GM23338 (cell line): ENCODE measurements around the gene ANGPT4. TPM values are rescaled to one million over a fixed set of nuclear protein-coding genes. Genes with fewer than 3 reads are reported as not detected.

Experiments
- ATAC-seq: fragments of 200-7000 bp; cut with Tn5 transposase; 3 replicates; pipeline ENCODE4 v1.9.1; 2020
- DNase-seq: peaks from one replicate; pipeline ENCODE4 v3.0.0-alpha.2; 2015; ENCODE audit warnings: low spot score
- H2AFZ ChIP-seq: fragments of 200-600 bp; sonication (generic); 2 replicates; pipeline ENCODE4 v1.8.0; 2016; ENCODE audit warnings: antibody characterized with exemption, mild to moderate bottlenecking, moderate library complexity
- H3F3A ChIP-seq: fragments of 200-600 bp; sonication (generic); replicated peaks from 2 replicates; pipeline ENCODE4 v1.8.0; 2017; ENCODE audit warnings: antibody characterized with exemption, mixed run types, low read depth
- H3K27ac ChIP-seq: fragments of 200-600 bp; sonication (generic); 2 replicates; pipeline ENCODE4 v1.6.1; 2016; ENCODE audit warnings: low read depth
- H3K27me3 ChIP-seq: fragments of 200-600 bp; sonication (generic); 2 replicates; pipeline ENCODE4 v1.8.0; 2016; ENCODE audit warnings: mild to moderate bottlenecking, mixed run types, moderate library complexity; ENCODE audit not compliant: insufficient read depth
- H3K36me3 ChIP-seq: fragments of 200-600 bp; sonication (generic); 2 replicates; pipeline ENCODE4 v1.8.0; 2016; ENCODE audit warnings: mild to moderate bottlenecking; ENCODE audit not compliant: insufficient read depth
- H3K4me1 ChIP-seq: fragments of 200-600 bp; sonication (generic); 2 replicates; pipeline ENCODE4 v1.8.0; 2016; ENCODE audit warnings: mild to moderate bottlenecking, moderate library complexity; ENCODE audit not compliant: insufficient read depth
- H3K4me2 ChIP-seq: fragments of 200-600 bp; sonication (generic); 2 replicates; pipeline ENCODE4 v1.7.1; 2017; ENCODE audit warnings: mixed run types
- H3K4me3 ChIP-seq: fragments of 200-600 bp; sonication (generic); 2 replicates; pipeline ENCODE4 v1.6.1; 2016; ENCODE audit warnings: mixed run types
- H3K79me2 ChIP-seq: fragments of 200-600 bp; sonication (generic); replicated peaks from 2 replicates; pipeline ENCODE4 v1.8.0; 2017; ENCODE audit warnings: mild to moderate bottlenecking; ENCODE audit not compliant: insufficient read depth
- H3K9me2 ChIP-seq: fragments of 200-600 bp; sonication (generic); 2 replicates; pipeline ENCODE4 v1.8.0; 2017; ENCODE audit not compliant: insufficient read depth
- H4K20me1 ChIP-seq: fragments of 200-600 bp; sonication (generic); replicated peaks from 2 replicates; pipeline ENCODE4 v1.8.0; 2017; ENCODE audit warnings: mild to moderate bottlenecking; ENCODE audit not compliant: insufficient read depth
- H3K27ac Mint-ChIP-seq: 2 replicates; pipeline ENCODE4 v1.8.0; 2020; ENCODE audit warnings: inconsistent platforms, mild to moderate bottlenecking, moderate library complexity, mixed read lengths
- H3K27me3 Mint-ChIP-seq: 3 replicates; pipeline ENCODE4 v1.8.0; 2022; ENCODE audit warnings: low read depth, mild to moderate bottlenecking, moderate library complexity, mixed read lengths, inconsistent platforms; ENCODE audit not compliant: insufficient read depth, poor library complexity
- H3K36me3 Mint-ChIP-seq: 3 replicates; pipeline ENCODE4 v1.8.0; 2021; ENCODE audit warnings: low read depth, mild to moderate bottlenecking, inconsistent platforms, moderate library complexity, mixed read lengths
- H3K4me1 Mint-ChIP-seq: 3 replicates; pipeline ENCODE4 v1.8.0; 2020; ENCODE audit warnings: mild to moderate bottlenecking, inconsistent platforms, mixed read lengths
- H3K4me3 Mint-ChIP-seq: 3 replicates; pipeline ENCODE4 v1.8.0; 2021; ENCODE audit warnings: moderate library complexity, mild to moderate bottlenecking, inconsistent platforms, mixed read lengths
- H3K9me3 Mint-ChIP-seq: 3 replicates; pipeline ENCODE4 v1.8.0; 2020; ENCODE audit warnings: moderate library complexity, mild to moderate bottlenecking, inconsistent platforms, mixed read lengths
- CREB1 ChIP-seq: fragments of 250-450 bp; sonication (Bioruptor Pico); IDR thresholded peaks from 2 replicates; pipeline ENCODE4 v1.5.0; 2020; ENCODE audit warnings: low read depth, mild to moderate bottlenecking, moderate library complexity
- ETS1 ChIP-seq: IDR thresholded peaks from 2 replicates; pipeline ENCODE4 v1.6.1; 2016; ENCODE audit warnings: antibody characterized with exemption
- EZH2phosphoT487 ChIP-seq: fragments of 200-600 bp; sonication (generic); IDR thresholded peaks from one replicate; pipeline ENCODE4 v1.8.1; 2018; ENCODE audit warnings: antibody characterized with exemption; ENCODE audit not compliant: unreplicated experiment
- JUNB ChIP-seq: IDR thresholded peaks from one replicate; pipeline ENCODE4 v1.6.1; 2016; ENCODE audit warnings: antibody characterized with exemption; ENCODE audit not compliant: unreplicated experiment
- POLR2AphosphoS5 ChIP-seq: IDR thresholded peaks from 2 replicates; pipeline ENCODE4 v1.6.1; 2016; ENCODE audit warnings: antibody characterized with exemption, low read depth
- ZNF462 ChIP-seq: fragments of 250-450 bp; sonication (Bioruptor Pico); IDR thresholded peaks from 2 replicates; pipeline ENCODE4 v1.5.0; 2020; ENCODE audit warnings: mild to moderate bottlenecking, moderate library complexity
- polyA plus RNA-seq: library from polyadenylated mRNA; unstranded; fragments of >200 nt; fragmentation: Nextera tagmentation; extraction: Ambion mirVana; gene quantifications from 2 replicates; pipeline ENCODE4 v1.2.1, GENCODE V29; 2016
- total RNA-seq: library from RNA; depleted of rRNA; stranded (reverse); fragments of >200 nt; shearing (Covaris generic); gene quantifications from 2 replicates; pipeline ENCODE4 v1.2.3, GENCODE V29; 2014

The ANGPT4 gene
- total and polyA plus RNA-seq, 2 experiments from 2014 or later = 0.17 TPM; not detected in 1

GRCh38 chr20:841568-842546, 74.3 kb downstream of the ANGPT4 start (continued):
- TF ChIP-seq JUNB = no peak
- no peak for TF ChIP-seq EZH2phosphoT487
- no peak for TF ChIP-seq ETS1
- no peak for TF ChIP-seq CREB1 (CRISPR knock-in tag)
- TF ChIP-seq POLR2AphosphoS5 = peak; percentile 47; the same call in 1 of the 2 replicates

GRCh38 chr20:840858-841567, 75.1 kb downstream of the ANGPT4 start:
- Histone ChIP-seq H3K4me2 (peak overlapping the region; percentile 97), H2AFZ (peak overlapping the region; percentile 87), H4K20me1 (0 out of 2 replicates have a peak, but pooled peaks cover 6% of the 10 kb centered on the region), H3K4me3 (peak overlapping the region; percentile 86), H3K9me2 (no peaks in the 10 kb centered on the region), H3K4me1 (peaks cover 18% of the 10 kb centered on the region; the same call in 1 of the 2 replicates), H3F3A (0 out of 2 replicates have a peak, but pooled peaks cover 8% of the 10 kb centered on the region), H3K36me3 (no peaks in the 10 kb centered on the region), H3K27ac (no peak overlapping the region), H3K27me3 (peaks cover 51% of the 10 kb centered on the region), H3K79me2 (no peaks in the 10 kb centered on the region)
- ATAC-seq (peak; percentile 20), DNase-seq (peak; percentile 70)
- TF ChIP-seq ZNF462 (CRISPR knock-in tag) (no peak), POLR2AphosphoS5 (no peak)
- Mint-ChIP-seq H3K9me3 (peaks cover 4% of the 10 kb centered on the region; the same call in 2 of the 3 replicates), H3K4me3 (peak overlapping the region; percentile 83), H3K36me3 (no peaks in the 10 kb centered on the region), H3K27ac (no peak overlapping the region), H3K27me3 (peaks cover 33% of the 10 kb centered on the region), H3K4me1 (peaks cover 24% of the 10 kb centered on the region)
